Dermis microvascular lymphatic vessel endothelial cell (primary cell): ENCODE measurements around the gene PIGV. TPM values are rescaled to one million over a fixed set of nuclear protein-coding genes. Genes with fewer than 3 reads are reported as not detected.

ENCODE experiments used
- DNase-seq, 2 donors: peaks; one replicate each; pipeline versions ENCODE4 v3.0.0 to v3.0.0-alpha.2; 2010; ENCODE audit warnings: low read depth in 2 of 2
- total RNA-seq: library from RNA; depleted of rRNA; stranded (reverse); fragments of >200 nt; gene quantifications from 2 replicates; pipeline ENCODE4 v1.2.1, GENCODE V29; 2014

PIGV gene
- 6.2 and 7.2 TPM in 2 replicates for total RNA-seq

GRCh38 chr1:26787706-26788514 lies at the start of gene PIGV:
PIGV (plus strand) TSS chr1:26787950; CDS start chr1:26790816, 2,866 bp downstream.
- peak; percentile 48 to 81 for DNase-seq

- no peak for DNase-seq
Measured at GRCh38 chr1:26739329-26739914, 48.3 kb upstream of the PIGV start.

- DNase-seq = no peak
Measured at GRCh38 chr1:26740023-26740634, 47.6 kb upstream of the PIGV start.

- no peak for DNase-seq
Measured at GRCh38 chr1:26740952-26741351, 46.8 kb upstream of the PIGV start.

GRCh38 chr1:26743426-26744059 lies 44.2 kb upstream of the PIGV start:
- no peak for DNase-seq

- peak; percentile 85 to 99 for DNase-seq
Measured at GRCh38 chr1:26744075-26744959, 43.4 kb upstream of the PIGV start.

GRCh38 chr1:26745191-26745590 lies 42.6 kb upstream of the PIGV start:
- no peak for DNase-seq

- no peak for DNase-seq
Measured at GRCh38 chr1:26747048-26747447, 40.7 kb upstream of the PIGV start.

GRCh38 chr1:26748351-26748750 lies 39.4 kb upstream of the PIGV start:
- no peak for DNase-seq

- no peak for DNase-seq
Measured at GRCh38 chr1:26749458-26749857, 38.3 kb upstream of the PIGV start.

- DNase-seq = no peak
Measured at GRCh38 chr1:26750428-26750827, 37.3 kb upstream of the PIGV start.

- peak in 1 of 2 donors; percentile 71 for DNase-seq
Measured at GRCh38 chr1:26752519-26752918, 35.2 kb upstream of the PIGV start.

GRCh38 chr1:26754086-26754874 lies 33.5 kb upstream of the PIGV start:
- DNase-seq = no peak

- DNase-seq = no peak
Measured at GRCh38 chr1:26758358-26758757, 29.4 kb upstream of the PIGV start.

GRCh38 chr1:26759531-26759930 lies 28.2 kb upstream of the PIGV start:
- no peak for DNase-seq

GRCh38 chr1:26761217-26761616 lies 26.5 kb upstream of the PIGV start:
- DNase-seq = no peak

GRCh38 chr1:26767714-26768113 lies 20.0 kb upstream of the PIGV start:
- no peak for DNase-seq

- peak; percentile 49 to 86 for DNase-seq
Measured at GRCh38 chr1:26768755-26769154, 19.0 kb upstream of the PIGV start.

GRCh38 chr1:26771285-26771642 lies 16.5 kb upstream of the PIGV start:
- peak in 1 of 2 donors; percentile 62 for DNase-seq

- DNase-seq = peak in 1 of 2 donors; percentile 72
Measured at GRCh38 chr1:26771643-26772321, 16.0 kb upstream of the PIGV start.
